Activated CD4-positive, alpha-beta T cell treated with anti-CD3 and anti-CD28 coated beads, Interleukin-2, amount 50 U/mL, for 48 hours (primary cell): Measurements from ENCODE around the gene AQP2.

Experiments
- DNase-seq, 2 experiments: peaks; one replicate each; pipeline ENCODE4 v3.0.0-alpha.2; 2020

The AQP2 gene

GRCh38 chr12:49950273-49951251 is at the start of gene AQP2:
AQP2 (plus strand) TSS chr12:49950737; CDS start chr12:49950831, 94 bp downstream.
- no peak for DNase-seq

GRCh38 chr12:49901026-49901425 is 49.5 kb upstream of the AQP2 start:
- no peak for DNase-seq

GRCh38 chr12:49901986-49902385 is 48.6 kb upstream of the AQP2 start:
- DNase-seq = no peak

GRCh38 chr12:49902399-49903350 is 47.9 kb upstream of the AQP2 start:
- no peak for DNase-seq

GRCh38 chr12:49903351-49903699 is 47.2 kb upstream of the AQP2 start:
- DNase-seq = no peak

GRCh38 chr12:49903700-49904423 is 46.7 kb upstream of the AQP2 start, which contains the start of gene FAIM2:
FAIM2 (minus strand) TSS chr12:49903900; CDS start chr12:49903792, 108 bp downstream.
- DNase-seq = peak; percentile 52 to 62

- no peak for DNase-seq
Measured at GRCh38 chr12:49904601-49905000, 45.9 kb upstream of the AQP2 start.

- DNase-seq = no peak
Measured at GRCh38 chr12:49905718-49906314, 44.7 kb upstream of the AQP2 start.

GRCh38 chr12:49907352-49907751 is 43.2 kb upstream of the AQP2 start:
- no peak for DNase-seq

- no peak for DNase-seq
Measured at GRCh38 chr12:49909356-49909755, 41.2 kb upstream of the AQP2 start.

GRCh38 chr12:49909826-49910225 is 40.7 kb upstream of the AQP2 start:
- no peak for DNase-seq

- DNase-seq = no peak
Measured at GRCh38 chr12:49910331-49911212, 40.0 kb upstream of the AQP2 start.

GRCh38 chr12:49911213-49911605 is 39.3 kb upstream of the AQP2 start:
- DNase-seq = no peak

- no peak for DNase-seq
Measured at GRCh38 chr12:49912345-49913255, 37.9 kb upstream of the AQP2 start.

- DNase-seq = no peak
Measured at GRCh38 chr12:49916129-49916919, 34.2 kb upstream of the AQP2 start.

- DNase-seq = no peak
Measured at GRCh38 chr12:49917166-49917787, 33.3 kb upstream of the AQP2 start.

GRCh38 chr12:49917788-49918173 is 32.8 kb upstream of the AQP2 start:
- DNase-seq = no peak

GRCh38 chr12:49920241-49920914 is 30.2 kb upstream of the AQP2 start:
- no peak for DNase-seq
